Stimulated activated CD4-positive, alpha-beta T cell treated with anti-CD3 and anti-CD28 coated beads, Interleukin-1b, Interleukin-23, amount 100 ng/mL, for 1 hour (primary cell): ENCODE measurements around the gene TSC22D3.

ENCODE experiments used
- DNase-seq, 2 donors: peaks; one replicate each; pipeline ENCODE4 v3.0.0-alpha.2; 2020; ENCODE audit warnings: low read depth in 2 of 2

TSC22D3 gene

GRCh38 chrX:107760304-107761077 is 15.1 kb downstream of the TSC22D3 start:
- DNase-seq = no peak

GRCh38 chrX:107758231-107758766 is 17.3 kb downstream of the TSC22D3 start:
- DNase-seq = no peak

DNA sequence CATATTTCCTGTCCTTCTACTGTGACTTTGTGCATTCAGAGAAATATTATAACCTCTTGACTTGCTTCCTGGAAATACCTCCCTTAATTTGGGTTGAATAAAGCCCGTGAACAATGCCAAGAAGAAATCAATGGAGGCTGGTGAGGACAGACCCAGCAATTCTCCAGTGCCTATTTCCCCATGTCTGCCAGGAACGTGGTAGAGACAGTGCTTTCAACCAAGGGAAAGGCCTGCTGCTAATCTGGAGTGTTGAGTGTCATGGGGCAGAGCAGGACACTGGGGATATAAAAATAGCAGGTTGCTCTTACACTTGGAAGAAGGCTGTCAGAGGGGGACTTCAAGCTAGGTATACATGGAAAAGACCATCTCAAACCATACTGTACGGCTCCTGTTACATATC is 19.9 kb downstream of the TSC22D3 start:
- no peak for DNase-seq

GRCh38 chrX:107753187-107753586 is 22.4 kb downstream of the TSC22D3 start:
- DNase-seq = no peak

GRCh38 chrX:107752714-107753113 is 22.9 kb downstream of the TSC22D3 start:
- no peak for DNase-seq

DNA sequence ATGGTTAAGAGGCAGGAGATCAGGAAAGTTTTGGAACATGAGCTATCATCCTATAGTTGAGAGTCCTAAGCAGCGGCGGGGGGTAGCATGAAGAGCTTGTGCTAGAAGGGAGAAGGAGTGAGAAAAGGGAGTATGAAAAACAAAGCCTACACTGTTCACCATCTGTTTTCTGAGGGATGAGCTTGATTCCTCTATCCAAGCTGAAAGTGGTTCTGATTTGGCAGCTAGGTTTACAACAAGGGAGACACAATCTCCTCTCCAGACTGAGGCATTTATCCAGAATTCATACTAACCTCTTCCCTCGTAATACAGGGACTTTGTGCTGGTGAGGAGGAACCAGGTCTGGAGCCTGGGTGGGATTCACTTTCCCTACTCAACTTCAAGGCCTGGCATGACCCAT is 23.5 kb downstream of the TSC22D3 start:
- DNase-seq = no peak

DNA sequence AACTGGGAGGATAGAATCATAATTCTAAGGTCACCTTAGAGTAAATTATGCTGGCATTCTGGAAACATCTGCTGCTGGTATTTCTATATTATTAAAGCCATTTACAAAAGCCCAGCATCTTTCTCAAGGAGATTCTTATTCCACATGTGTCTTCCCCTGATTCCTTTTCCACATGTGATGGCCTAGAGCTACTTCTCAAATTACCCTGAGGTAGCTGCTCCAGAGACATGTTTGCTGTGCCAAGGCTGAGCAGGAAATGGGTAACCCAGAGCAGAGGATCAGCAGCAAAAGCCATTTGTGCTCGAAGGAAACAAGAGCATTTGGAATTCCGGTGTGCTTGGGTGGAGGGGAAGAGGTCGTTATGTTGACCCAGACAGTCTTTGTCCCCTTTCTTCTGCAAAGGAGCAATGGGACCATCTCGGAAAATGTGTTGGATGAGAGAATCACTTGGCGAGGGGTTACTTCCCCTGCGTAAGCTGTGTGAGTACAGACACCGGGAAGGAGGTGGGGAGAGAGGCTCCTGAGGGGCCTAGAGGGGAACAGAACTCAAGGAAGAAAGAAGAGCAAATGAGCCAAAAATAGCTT is 24.6 kb downstream of the TSC22D3 start:
- DNase-seq = no peak

GRCh38 chrX:107750263-107750662 is 25.3 kb downstream of the TSC22D3 start:
- DNase-seq = no peak

GRCh38 chrX:107748506-107748905 is 27.1 kb downstream of the TSC22D3 start:
- DNase-seq = no peak

DNA sequence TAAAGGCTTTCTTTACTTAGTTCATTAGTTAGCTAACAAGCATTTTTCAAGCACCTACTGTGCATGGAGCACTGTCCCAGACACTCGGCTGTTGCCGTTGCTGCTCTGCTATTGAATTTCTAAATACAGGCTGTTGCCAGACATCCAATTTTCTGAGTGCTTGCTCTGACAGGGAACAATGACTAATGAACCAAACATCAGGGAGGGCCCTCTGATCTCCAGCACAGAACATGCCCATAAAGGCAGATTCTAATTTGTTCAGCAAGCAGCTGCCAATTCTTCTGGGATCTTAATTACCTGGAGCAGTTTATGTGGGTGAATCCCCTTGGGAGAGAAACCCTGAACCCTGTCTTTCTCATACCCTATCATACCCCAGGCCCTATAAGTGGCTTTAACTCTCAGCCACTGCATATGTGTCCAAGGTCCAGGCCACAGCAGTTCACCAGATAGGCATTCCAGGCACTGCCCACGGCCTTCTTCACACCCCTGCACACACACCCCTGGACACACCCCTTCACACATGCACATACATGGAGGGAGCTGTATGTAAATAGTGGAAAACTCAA is 27.9 kb downstream of the TSC22D3 start:
- DNase-seq = no peak

- no peak for DNase-seq
Measured at GRCh38 chrX:107744868-107745267, 30.7 kb downstream of the TSC22D3 start.

DNA sequence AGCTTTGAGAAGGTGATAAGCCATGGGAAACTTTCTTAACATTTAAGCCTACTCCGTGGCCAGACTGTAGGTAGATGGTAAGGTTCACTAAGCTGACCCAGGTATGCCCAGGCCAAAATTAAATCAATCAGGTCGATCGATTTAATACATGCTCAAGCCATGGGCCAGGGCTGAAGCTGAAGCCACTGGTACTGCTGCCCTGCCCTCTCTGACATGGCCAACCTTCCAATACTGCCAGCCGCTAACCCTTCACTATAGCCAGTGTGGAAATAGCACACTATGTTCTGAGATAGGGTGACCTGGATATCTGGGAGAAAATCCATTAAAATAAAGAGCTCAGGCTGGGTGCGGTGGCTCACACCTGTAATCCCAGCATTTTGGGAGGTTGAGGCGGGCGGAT is 31.6 kb downstream of the TSC22D3 start:
- no peak for DNase-seq

- no peak for DNase-seq
Measured at GRCh38 chrX:107742700-107743191, 32.8 kb downstream of the TSC22D3 start.

GRCh38 chrX:107741404-107741790 is 34.2 kb downstream of the TSC22D3 start:
- no peak for DNase-seq

DNA sequence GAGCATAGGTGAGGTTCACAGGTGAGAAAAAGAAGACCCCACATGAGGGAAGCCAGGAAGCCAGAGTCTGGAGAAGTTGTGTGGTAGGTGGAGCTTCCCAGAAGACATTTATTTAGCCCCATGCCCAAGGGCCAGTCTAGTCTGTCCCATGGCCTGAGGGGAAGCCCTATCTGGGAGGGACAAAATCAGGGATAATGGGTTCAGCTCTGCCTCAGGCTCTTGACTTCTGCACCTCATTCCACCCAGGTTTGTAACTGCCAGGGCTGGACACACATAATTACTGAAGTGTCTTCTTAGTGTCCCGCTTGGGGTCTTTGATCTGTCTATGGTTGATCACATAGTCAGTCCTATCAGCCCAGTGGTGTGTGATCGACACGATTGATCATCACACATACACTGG is 36.0 kb downstream of the TSC22D3 start:
- no peak for DNase-seq

GRCh38 chrX:107738768-107739167 is 36.8 kb downstream of the TSC22D3 start:
- DNase-seq = no peak

- no peak for DNase-seq
Measured at GRCh38 chrX:107738272-107738671, 37.3 kb downstream of the TSC22D3 start.

GRCh38 chrX:107736781-107737531 is 38.6 kb downstream of the TSC22D3 start:
- no peak for DNase-seq

GRCh38 chrX:107734646-107735045 is 40.9 kb downstream of the TSC22D3 start:
- DNase-seq = no peak

DNA sequence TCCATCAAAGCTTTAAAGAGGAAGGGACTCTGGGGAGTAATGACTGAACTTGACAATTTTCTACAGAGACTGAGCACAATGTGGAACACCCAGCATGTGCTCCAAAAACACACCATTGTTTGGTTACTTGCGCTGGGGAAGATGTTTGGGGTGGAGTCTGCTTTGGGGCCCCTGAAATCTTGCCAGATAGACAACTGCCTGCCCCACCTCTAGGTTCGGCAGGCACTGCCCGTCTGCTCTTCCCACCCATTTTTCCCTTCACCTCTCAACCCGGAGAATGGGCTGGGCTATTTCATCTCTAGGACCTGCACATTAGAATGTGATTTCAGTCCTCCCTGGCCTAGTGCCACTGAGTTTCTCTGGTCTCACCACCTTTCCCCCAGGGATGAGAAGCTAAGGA is 41.9 kb downstream of the TSC22D3 start:
- DNase-seq = no peak

DNA sequence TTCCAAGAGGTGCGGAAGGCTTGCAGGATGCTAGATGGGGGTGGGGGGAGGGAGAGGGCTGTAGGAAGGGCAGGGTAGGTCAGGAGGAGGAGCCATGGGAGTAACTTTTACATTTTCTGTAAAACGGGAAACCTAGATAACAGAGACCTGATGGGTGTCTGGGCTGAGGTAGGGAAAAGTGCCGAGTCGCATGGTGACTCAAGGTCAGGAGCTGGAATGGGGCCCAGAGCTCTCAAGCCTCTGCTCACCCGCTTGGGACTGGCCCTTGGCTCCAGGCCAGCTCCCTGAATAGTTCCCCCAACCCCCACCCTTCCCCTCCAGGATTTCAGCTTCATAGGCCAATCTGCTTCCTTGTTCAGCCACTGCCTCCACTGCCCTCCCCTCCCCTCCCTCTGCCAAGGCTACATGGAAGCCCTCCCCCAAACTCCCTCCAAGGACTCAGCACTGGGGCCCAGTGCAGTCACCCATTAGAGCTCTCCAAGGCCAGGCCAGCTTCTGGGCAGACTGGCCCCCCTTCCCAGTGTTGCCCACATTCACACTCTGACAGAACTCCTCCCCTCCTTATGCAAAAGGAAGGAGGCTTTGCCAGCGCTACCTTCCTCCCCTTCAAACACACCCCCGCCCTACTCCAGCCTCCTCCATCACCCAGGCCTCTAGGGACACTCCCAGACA is 43.6 kb downstream of the TSC22D3 start:
- no peak for DNase-seq
